Transverse colon (tissue), 3 donors: ENCODE data around the gene FNDC3B.

ENCODE experiments used
- EP300 ChIP-seq: sonication (generic); formaldehyde crosslinking; IDR thresholded peaks from one replicate; pipeline ENCODE4 v1.6.1; 2017; ENCODE audit warnings: antibody characterized with exemption, low read depth
- POLR2A ChIP-seq: fragments of 450-650 bp; IDR thresholded peaks from one replicate; pipeline ENCODE4 v1.6.1; 2016; ENCODE audit warnings: antibody characterized with exemption, mild to moderate bottlenecking, moderate library complexity
- TF ChIP-seq, protein P1 (sequence below), 5 experiments: fragments of 200-600 bp in 3 of 5; fragments of 450-650 bp in 2 of 5; sonication (generic) in 3 of 5; IDR thresholded peaks; 1 replicate in 2 of 5; 2 replicates in 3 of 5; pipeline ENCODE4 v1.5.1; 2016 to 2017; ENCODE audit warnings: antibody characterized with exemption in 5 of 5, inconsistent platforms in 3 of 5, mild to moderate bottlenecking in 2 of 5, moderate library complexity in 1 of 5

DNA sequence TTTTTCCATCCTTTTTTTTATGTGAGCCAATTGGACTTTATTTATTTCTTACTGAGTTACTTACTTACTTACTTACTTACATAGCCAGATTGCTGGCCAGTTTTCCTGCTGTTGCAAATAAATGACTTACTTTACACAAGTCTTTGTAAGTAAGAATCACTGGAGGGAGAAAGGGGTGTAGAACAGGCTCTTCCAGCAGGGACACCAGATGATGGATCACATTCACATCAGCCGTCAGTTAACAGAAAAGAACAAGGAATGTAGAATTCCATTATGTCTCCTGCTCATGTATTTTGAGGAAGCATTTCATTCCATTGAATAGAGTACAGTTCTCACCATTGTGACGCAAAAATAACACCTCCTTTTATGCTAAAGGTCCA is 188.6 kb downstream of the FNDC3B start:
- TF ChIP-seq, protein P1, sequence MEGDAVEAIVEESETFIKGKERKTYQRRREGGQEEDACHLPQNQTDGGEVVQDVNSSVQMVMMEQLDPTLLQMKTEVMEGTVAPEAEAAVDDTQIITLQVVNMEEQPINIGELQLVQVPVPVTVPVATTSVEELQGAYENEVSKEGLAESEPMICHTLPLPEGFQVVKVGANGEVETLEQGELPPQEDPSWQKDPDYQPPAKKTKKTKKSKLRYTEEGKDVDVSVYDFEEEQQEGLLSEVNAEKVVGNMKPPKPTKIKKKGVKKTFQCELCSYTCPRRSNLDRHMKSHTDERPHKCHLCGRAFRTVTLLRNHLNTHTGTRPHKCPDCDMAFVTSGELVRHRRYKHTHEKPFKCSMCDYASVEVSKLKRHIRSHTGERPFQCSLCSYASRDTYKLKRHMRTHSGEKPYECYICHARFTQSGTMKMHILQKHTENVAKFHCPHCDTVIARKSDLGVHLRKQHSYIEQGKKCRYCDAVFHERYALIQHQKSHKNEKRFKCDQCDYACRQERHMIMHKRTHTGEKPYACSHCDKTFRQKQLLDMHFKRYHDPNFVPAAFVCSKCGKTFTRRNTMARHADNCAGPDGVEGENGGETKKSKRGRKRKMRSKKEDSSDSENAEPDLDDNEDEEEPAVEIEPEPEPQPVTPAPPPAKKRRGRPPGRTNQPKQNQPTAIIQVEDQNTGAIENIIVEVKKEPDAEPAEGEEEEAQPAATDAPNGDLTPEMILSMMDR (IDR thresholded peaks at IDR 0.05): no peak
- no peak for TF ChIP-seq POLR2A
- TF ChIP-seq EP300: no peak
